Panc1 (cell line): Measurements from ENCODE around the gene FRMPD1. TPM values are rescaled to one million over a fixed set of nuclear protein-coding genes. Genes with fewer than 3 reads are reported as not detected.

Experiments used
- ATAC-seq: fragments of 200-7000 bp; cut with Tn5 transposase; 2 replicates; pipeline ENCODE4 v1.9.1; 2020; ENCODE audit warnings: mild to moderate bottlenecking, moderate library complexity
- BruUV-seq: library from RNA; stranded (reverse); fragments of 400-500 nt; replicated peaks from 2 replicates; lab custom pipeline; 2021; lab: Mats Ljungman, UMichigan
- CTCF ChIA-PET: fragments of 300-600 bp; sonication (Branson Sonifier 250); formaldehyde crosslinking; loops from one replicate; lab custom pipeline; 2022; ENCODE audit warnings: antibody characterized with exemption; lab: Charles Lee
- POLR2A ChIA-PET: fragments of 300-600 bp; sonication (Branson Sonifier 250); formaldehyde crosslinking; loops from one replicate; lab custom pipeline; 2022; ENCODE audit warnings: antibody characterized with exemption; lab: Charles Lee
- DNase-seq: peaks from one replicate; pipeline ENCODE4 v3.0.0-alpha.2; 2010; ENCODE audit warnings: low read depth, low spot score
- H3K27ac ChIP-seq: 2 replicates; pipeline ENCODE4 v1.5.1; 2011; ENCODE audit warnings: mild to moderate bottlenecking, low read length, inconsistent platforms
- H3K27me3 ChIP-seq: fragments of 200-500 bp; sonication (Bioruptor generic); 2 replicates; pipeline ENCODE4 v1.6.0; 2014; ENCODE audit warnings: low read length, inconsistent platforms; ENCODE audit not compliant: control insufficient read depth, insufficient read depth
- H3K36me3 ChIP-seq: fragments of 200-500 bp; sonication (Bioruptor generic); 2 replicates; pipeline ENCODE4 v1.5.1; 2014; ENCODE audit warnings: inconsistent platforms, mild to moderate bottlenecking, low read length, moderate library complexity; ENCODE audit not compliant: control insufficient read depth, insufficient read depth
- H3K4me1 ChIP-seq: 2 replicates; pipeline ENCODE4 v1.5.1; 2011; ENCODE audit warnings: inconsistent platforms, mild to moderate bottlenecking, low read length, moderate library complexity; ENCODE audit not compliant: control insufficient read depth, insufficient read depth
- H3K4me3 ChIP-seq, 2 experiments: 2 replicates each; pipeline ENCODE4 v1.5.1; 2011 to 2012; ENCODE audit warnings: low read depth in 2 of 2, low read length in 2 of 2, mild to moderate bottlenecking in 2 of 2, inconsistent platforms in 1 of 2, moderate library complexity in 1 of 2
- H3K9me3 ChIP-seq: fragments of 200-500 bp; sonication (Bioruptor generic); 2 replicates; pipeline ENCODE4 v1.5.1; 2014; ENCODE audit warnings: low read depth, mild to moderate bottlenecking, inconsistent platforms, low read length, moderate library complexity; ENCODE audit not compliant: control insufficient read depth, insufficient read depth
- CTCF ChIP-seq: fragments of 450-650 bp; IDR thresholded peaks from 2 replicates; pipeline ENCODE4 v1.5.1; 2017; ENCODE audit warnings: mild to moderate bottlenecking
- POLR2AphosphoS5 ChIP-seq: IDR thresholded peaks from 2 replicates; pipeline ENCODE4 v1.6.1; 2012; ENCODE audit warnings: mild to moderate bottlenecking, low read depth, low read length, moderate library complexity
- REST ChIP-seq, 2 experiments: IDR thresholded peaks; 2 replicates each; pipeline ENCODE4 v1.6.1; 2011 to 2012; ENCODE audit warnings: low read depth in 2 of 2, control low read depth in 1 of 2, low read length in 1 of 2, mild to moderate bottlenecking in 1 of 2, moderate library complexity in 1 of 2; ENCODE audit not compliant: insufficient read depth in 1 of 2
- SIN3A ChIP-seq: IDR thresholded peaks from 2 replicates; pipeline ENCODE4 v1.6.1; 2012; ENCODE audit warnings: low read depth, mild to moderate bottlenecking, low read length, moderate library complexity, borderline replicate concordance; ENCODE audit not compliant: insufficient read depth
- TCF7L2 ChIP-seq: IDR thresholded peaks from 2 replicates; pipeline ENCODE4 v1.6.1; 2011; ENCODE audit warnings: mild to moderate bottlenecking, low read depth, low read length, inconsistent platforms
- in situ Hi-C: cut with HindIII; loops from 2 replicates; pipeline ENCODE4 v1.10.0; 2016; ENCODE audit warnings: low sequenced_read_pairs, low pct_unique_long_range_greater_than_20kb
- intact Hi-C: fragments of 100-400 bp; cut with micrococcal nuclease; formaldehyde crosslinking; loops from one replicate; pipeline ENCODE4 v1.10.0; 2022; ENCODE audit not compliant: unreplicated experiment
- total RNA-seq: library from RNA; stranded (reverse); gene quantifications from one replicate; pipeline ENCODE4 v1.2.1, GENCODE V29; 2021; ENCODE audit not compliant: unreplicated experiment

The FRMPD1 gene
- total RNA-seq, 1 experiment from 2014 or later: 0.21 TPM

GRCh38 chr9:37775216-37775919 lies 124.6 kb downstream of the FRMPD1 start:
- peaks cover 17% of the 10 kb centered on the region; the same call in 1 of the 2 replicates for H3K36me3 ChIP-seq
- TF ChIP-seq CTCF (no peak), POLR2AphosphoS5 (no peak), SIN3A (no peak)
- H3K27me3 ChIP-seq: no peaks in the 10 kb centered on the region
- DNase-seq (no peak), ATAC-seq (no peak)
- no peaks in the 10 kb centered on the region for H3K9me3 ChIP-seq
- H3K27ac ChIP-seq: no peak overlapping the region
- ChIA-PET CTCF (no interaction called here), POLR2A (no interaction called here)
- intact Hi-C loops (no loop called here), in situ Hi-C loops (no loop called here)
- BruUV-seq: no TSS peak
- no peak overlapping the region for H3K4me3 ChIP-seq
- H3K4me1 ChIP-seq: no peaks in the 10 kb centered on the region

- ATAC-seq (no peak), DNase-seq (no peak)
- ChIA-PET POLR2A (no interaction called here), CTCF (no interaction called here)
- no peaks in the 10 kb centered on the region for H3K27me3 ChIP-seq
- BruUV-seq: no TSS peak
- no peaks in the 10 kb centered on the region for H3K9me3 ChIP-seq
- H3K4me3 ChIP-seq: no peak overlapping the region
- H3K4me1 ChIP-seq: no peaks in the 10 kb centered on the region
- in situ Hi-C loops: no loop called here
- TF ChIP-seq TCF7L2 (no peak), REST (IDR thresholded peaks at IDR 0.05; ENCODE audit: insufficient read depth in 1 of 2, low read depth in 2 of 2, low read length in 1 of 2) (no peak), SIN3A (no peak), POLR2AphosphoS5 (no peak), CTCF (no peak)
- peaks cover 14% of the 10 kb centered on the region; the same call in 1 of the 2 replicates for H3K36me3 ChIP-seq
- intact Hi-C loops: no loop called here
- no peak overlapping the region for H3K27ac ChIP-seq
These were observed 125.6 kb downstream of the FRMPD1 start for GRCh38 chr9:37776328-37776727.
